PC-3 (cell line): ENCODE measurements around the gene ZNF763.

Source experiments
- CTCF ChIP-seq: fragments of 300-600 bp; sonication (generic); conservative IDR thresholded peaks from 2 replicates; pipeline ENCODE4 v1.5.1; 2017; ENCODE audit warnings: antibody characterized with exemption, low read depth, mild to moderate bottlenecking, low read length
- EZH2 ChIP-seq: fragments of 300-600 bp; sonication (generic); IDR thresholded peaks from one replicate; pipeline ENCODE4 v1.6.1; 2017; ENCODE audit warnings: antibody characterized with exemption, mild to moderate bottlenecking, low read length; ENCODE audit not compliant: unreplicated experiment
- EZH2phosphoT487 ChIP-seq: fragments of 300-600 bp; sonication (generic); IDR thresholded peaks from 2 replicates; pipeline ENCODE4 v1.6.1; 2018; ENCODE audit warnings: mild to moderate bottlenecking, antibody characterized with exemption, low read length, borderline replicate concordance

- TF ChIP-seq CTCF (no peak), EZH2 (no peak), EZH2phosphoT487 (no peak)
These were observed 13.8 kb downstream of the ZNF763 start for GRCh38 chr19:11978492-11979100.
